Lower leg skin (tissue), 4 donors: ENCODE measurements around the gene ATP5IF1. TPM values are rescaled to one million over a fixed set of nuclear protein-coding genes. Genes with fewer than 3 reads are reported as not detected.
A peak's percentile ranks its signal among the peaks of the same experiment; 100 is the strongest.

ENCODE experiments used
- DNase-seq, 2 donors: peaks; one replicate each; pipeline ENCODE4 v3.0.0-alpha.2; 2019; ENCODE audit warnings: low spot score in 2 of 2
- H3K4me3 ChIP-seq: fragments of 200-600 bp; sonication (generic); 2 replicates; pipeline ENCODE4 v1.5.1; 2017; ENCODE audit warnings: mild to moderate bottlenecking, low read depth; ENCODE audit not compliant: poor library complexity, severe bottlenecking
- POLR2A ChIP-seq, 2 donors: fragments of 450-650 bp; IDR thresholded peaks; one replicate each; pipeline ENCODE4 v1.6.1; 2016 to 2017; ENCODE audit warnings: antibody characterized with exemption in 2 of 2, mild to moderate bottlenecking in 1 of 2, moderate library complexity in 1 of 2
- WGBS, 2 donors: methylation state at CpG; one replicate each; pipeline ENCODE4 v1.1.5; 2018; 5-methylcytosine and 5-hydroxymethylcytosine counted together
- intact Hi-C: fragments of 100-400 bp; cut with DNase I; formaldehyde crosslinking; loops from one replicate; pipeline ENCODE4 v1.15.0; 2023; ENCODE audit warnings: low total_unique reads
- total RNA-seq, 4 donors: library from RNA; depleted of rRNA; stranded (reverse); fragments of >200 nt; gene quantifications; one replicate each; pipeline ENCODE4 v1.1.0, GENCODE V29; 2016
- TF ChIP-seq, protein P1 (sequence below), 3 donors: fragments of 450-650 bp; IDR thresholded peaks; one replicate each; pipeline ENCODE4 v1.5.1; 2016; ENCODE audit warnings: antibody characterized with exemption in 3 of 3, mild to moderate bottlenecking in 3 of 3, moderate library complexity in 2 of 3

ATP5IF1 gene
- total RNA-seq, 4 donors from 2014 or later = 125 to 326 (median 247) TPM

- WGBS, 2 donors = 0 to 1% methylated on average over 12 of the region's 12 CpGs
- intact Hi-C loops = no loop called here
- TF ChIP-seq POLR2A (IDR thresholded peaks at IDR 0.05) = no peak
- TF ChIP-seq, protein P1, sequence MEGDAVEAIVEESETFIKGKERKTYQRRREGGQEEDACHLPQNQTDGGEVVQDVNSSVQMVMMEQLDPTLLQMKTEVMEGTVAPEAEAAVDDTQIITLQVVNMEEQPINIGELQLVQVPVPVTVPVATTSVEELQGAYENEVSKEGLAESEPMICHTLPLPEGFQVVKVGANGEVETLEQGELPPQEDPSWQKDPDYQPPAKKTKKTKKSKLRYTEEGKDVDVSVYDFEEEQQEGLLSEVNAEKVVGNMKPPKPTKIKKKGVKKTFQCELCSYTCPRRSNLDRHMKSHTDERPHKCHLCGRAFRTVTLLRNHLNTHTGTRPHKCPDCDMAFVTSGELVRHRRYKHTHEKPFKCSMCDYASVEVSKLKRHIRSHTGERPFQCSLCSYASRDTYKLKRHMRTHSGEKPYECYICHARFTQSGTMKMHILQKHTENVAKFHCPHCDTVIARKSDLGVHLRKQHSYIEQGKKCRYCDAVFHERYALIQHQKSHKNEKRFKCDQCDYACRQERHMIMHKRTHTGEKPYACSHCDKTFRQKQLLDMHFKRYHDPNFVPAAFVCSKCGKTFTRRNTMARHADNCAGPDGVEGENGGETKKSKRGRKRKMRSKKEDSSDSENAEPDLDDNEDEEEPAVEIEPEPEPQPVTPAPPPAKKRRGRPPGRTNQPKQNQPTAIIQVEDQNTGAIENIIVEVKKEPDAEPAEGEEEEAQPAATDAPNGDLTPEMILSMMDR (IDR thresholded peaks at IDR 0.05) = peak in 1 of 3 donors; percentile 79
- H3K4me3 ChIP-seq = no peak overlapping the region
- DNase-seq = peak; percentile 81 to 97
These were observed 12.5 kb downstream of the ATP5IF1 start for GRCh38 chr1:28248273-28249012.

- intact Hi-C loops = no loop called here
- TF ChIP-seq, protein P1 (IDR thresholded peaks at IDR 0.05) = no peak
- TF ChIP-seq POLR2A (IDR thresholded peaks at IDR 0.05) = no peak
- DNase-seq = no peak
- WGBS, 2 donors = 24 to 33% methylated on average over 3 of the region's 3 CpGs
- no peak overlapping the region for H3K4me3 ChIP-seq
These were observed 13.3 kb downstream of the ATP5IF1 start for GRCh38 chr1:28249013-28249865.

- H3K4me3 ChIP-seq = no peak overlapping the region
- 39 to 42% methylated on average over 4 of the region's 4 CpGs for WGBS, 2 donors
- intact Hi-C loops = no loop called here
- DNase-seq = no peak
- TF ChIP-seq, protein P1 (IDR thresholded peaks at IDR 0.05) = no peak
- no peak for TF ChIP-seq POLR2A (IDR thresholded peaks at IDR 0.05)
These were observed 14.0 kb downstream of the ATP5IF1 start for GRCh38 chr1:28249866-28250295.

DNA sequence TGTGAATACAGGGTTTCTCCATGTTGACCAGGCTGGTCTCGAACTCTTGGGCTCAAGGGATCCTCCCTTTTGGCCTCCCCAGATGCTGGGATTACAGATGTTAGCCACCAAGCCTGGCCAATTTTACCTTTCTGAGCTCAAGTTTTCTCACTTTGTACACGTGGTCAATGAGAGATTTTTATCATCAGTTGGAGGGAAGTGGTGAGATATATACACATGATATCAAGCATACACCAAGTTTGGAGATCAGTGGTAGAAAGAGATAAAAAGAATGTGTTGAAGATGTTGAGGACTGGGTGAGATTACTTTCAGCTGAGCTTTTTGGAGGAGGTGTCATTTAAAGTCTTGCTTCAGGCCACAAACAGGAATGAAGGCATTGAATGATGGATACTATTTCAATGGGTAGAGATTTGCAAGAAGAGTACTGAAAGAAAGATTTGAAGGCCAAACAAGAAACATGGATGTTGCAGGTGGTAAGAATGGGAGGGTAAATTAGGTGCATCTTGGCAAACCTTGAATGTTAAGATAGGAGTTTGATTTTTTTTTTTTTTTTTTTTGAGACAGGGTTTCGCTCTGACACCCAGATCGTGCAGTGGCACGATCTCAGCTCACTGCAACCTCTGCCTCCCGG lies 20.4 kb downstream of the ATP5IF1 start:
- 74 to 80% methylated on average over 6 of the region's 6 CpGs for WGBS, 2 donors
- intact Hi-C loops = no loop called here
- no peak for TF ChIP-seq POLR2A (IDR thresholded peaks at IDR 0.05)
- TF ChIP-seq, protein P1 (IDR thresholded peaks at IDR 0.05) = no peak
- H3K4me3 ChIP-seq = no peak overlapping the region
- no peak for DNase-seq

DNA sequence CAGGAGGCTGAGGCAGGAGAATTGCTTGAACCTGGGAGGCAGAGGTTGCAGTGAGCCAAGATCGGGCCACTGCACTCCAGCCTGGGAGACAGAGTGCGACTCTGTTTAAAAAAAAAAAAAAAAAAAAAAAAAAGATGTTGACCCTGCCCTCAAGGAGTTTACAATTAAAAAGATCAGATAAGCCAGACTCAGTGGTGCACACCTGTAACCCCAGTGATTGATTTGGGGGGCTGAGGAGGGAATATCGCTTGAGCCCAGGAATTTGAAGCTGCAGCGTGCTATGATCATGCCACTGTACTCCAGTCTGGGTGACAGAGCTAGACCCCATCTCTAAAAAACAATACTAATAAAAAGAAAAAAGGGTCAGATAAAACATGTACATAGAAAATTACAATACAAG lies 21.8 kb downstream of the ATP5IF1 start:
- no peak for DNase-seq
- intact Hi-C loops = no loop called here
- WGBS, 2 donors = 95 to 97% methylated on average over 4 of the region's 4 CpGs
- H3K4me3 ChIP-seq = no peak overlapping the region
- TF ChIP-seq POLR2A (IDR thresholded peaks at IDR 0.05) = no peak
- TF ChIP-seq, protein P1 (IDR thresholded peaks at IDR 0.05) = no peak
